ENCODE measurements around the gene HEXIM2.

The HEXIM2 gene

GRCh38 chr17:45127548-45128300 is 34.0 kb upstream of the HEXIM2 start:
- DNase-seq (ENCODE audit: low read depth): no peak

- no peak for DNase-seq (ENCODE audit: low read depth)
Observed at GRCh38 chr17:45128331-45128730, 33.3 kb upstream of the HEXIM2 start.

GRCh38 chr17:45128989-45129388 is 32.7 kb upstream of the HEXIM2 start:
- DNase-seq (ENCODE audit: low read depth): no peak

GRCh38 chr17:45129426-45129939 is 32.2 kb upstream of the HEXIM2 start:
- DNase-seq (ENCODE audit: low read depth): no peak

GRCh38 chr17:45129940-45130680 is 31.6 kb upstream of the HEXIM2 start:
- DNase-seq (ENCODE audit: low read depth): no peak

GRCh38 chr17:45130681-45131615 is 30.7 kb upstream of the HEXIM2 start:
- DNase-seq (ENCODE audit: low read depth): no peak

GRCh38 chr17:45131616-45132319 is 29.9 kb upstream of the HEXIM2 start:
- DNase-seq (ENCODE audit: low read depth): peak; percentile 55

- no peak for DNase-seq (ENCODE audit: low read depth)
Observed at GRCh38 chr17:45132320-45132571, 29.4 kb upstream of the HEXIM2 start, which contains the start of gene PLCD3. Gene PLCD3 (minus strand): TSS chr17:45132515. CDS start chr17:45132410, 105 bp downstream.

GRCh38 chr17:45132572-45133463 is 28.9 kb upstream of the HEXIM2 start:
- peak; percentile 68 for DNase-seq (ENCODE audit: low read depth)

- DNase-seq (ENCODE audit: low read depth): peak; percentile 98
Observed at GRCh38 chr17:45135192-45135977, 26.3 kb upstream of the HEXIM2 start, which contains the start of gene ACBD4. Gene ACBD4 (plus strand): TSS chr17:45135687. CDS start chr17:45136145, 458 bp downstream.

- DNase-seq (ENCODE audit: low read depth): no peak
Observed at GRCh38 chr17:45135978-45136791, 25.5 kb upstream of the HEXIM2 start.

- DNase-seq (ENCODE audit: low read depth): no peak
Observed at GRCh38 chr17:45136846-45137560, 24.7 kb upstream of the HEXIM2 start.

- DNase-seq (ENCODE audit: low read depth): no peak
Observed at GRCh38 chr17:45137561-45138305, 23.9 kb upstream of the HEXIM2 start.

GRCh38 chr17:45138911-45139532 is 22.7 kb upstream of the HEXIM2 start:
- DNase-seq (ENCODE audit: low read depth): no peak

- no peak for DNase-seq (ENCODE audit: low read depth)
Observed at GRCh38 chr17:45139533-45139920, 22.1 kb upstream of the HEXIM2 start.

- DNase-seq (ENCODE audit: low read depth): no peak
Observed at GRCh38 chr17:45143094-45143670, 18.5 kb upstream of the HEXIM2 start.

- no peak for DNase-seq (ENCODE audit: low read depth)
Observed at GRCh38 chr17:45143767-45144198, 17.9 kb upstream of the HEXIM2 start.

All from activated T-cell treated with anti-CD3 and anti-CD28 coated beads for 1 hour (primary cell).